ENCODE results near the gene ZNF385D. TPM values are rescaled to one million over a fixed set of nuclear protein-coding genes. Genes with fewer than 3 reads are reported as not detected.

The ZNF385D gene
- polyA plus RNA-seq, 1 donor (not counting 4 experiments of a cell fraction or from before 2014, with no cell fraction given): 0.46 TPM

GRCh38 chr3:21417991-21418390, 333.0 kb downstream of the ZNF385D start:
- TF ChIP-seq CTCF (optimal IDR thresholded peaks at IDR 0.05 in 1 of 3, IDR thresholded peaks at IDR 0.05 in 1 of 3, conservative IDR thresholded peaks at IDR 0.05 in 1 of 3; ENCODE audit: extremely low read depth in 1 of 3, insufficient read depth in 2 of 3, low read length in 3 of 3): no peak
- TF ChIP-seq EZH2 (IDR thresholded peaks at IDR 0.05; ENCODE audit: low read length): no peak
- Histone ChIP-seq H3K27ac (ENCODE audit: control insufficient read depth, insufficient read depth, low read length) (no peak overlapping the region), H3K4me2 (ENCODE audit: control insufficient read depth, extremely low read depth, insufficient read depth, low read depth, low read length) (no peak overlapping the region), H3K4me3 (ENCODE audit: control insufficient read depth in 2 of 3, extremely low read depth in 1 of 3, insufficient read depth in 2 of 3, low read depth in 1 of 3, low read length in 3 of 3) (no peak overlapping the region), H3K27me3 (ENCODE audit: control insufficient read depth, extremely low read depth, insufficient read depth, low read length) (no peaks in the 10 kb centered on the region), H3K9ac (ENCODE audit: control insufficient read depth, extremely low read depth, insufficient read depth, low read length) (no peak overlapping the region), H3K36me3 (ENCODE audit: control insufficient read depth in 2 of 2, extremely low read depth in 1 of 2, insufficient read depth in 2 of 2, low read length in 2 of 2) (no peaks in the 10 kb centered on the region), H2AFZ (ENCODE audit: control insufficient read depth, low read length) (no peak overlapping the region), H3K79me2 (ENCODE audit: control insufficient read depth, insufficient read depth, low read length) (no peaks in the 10 kb centered on the region), H4K20me1 (ENCODE audit: control insufficient read depth, extremely low read depth, insufficient read depth, low read length) (no peaks in the 10 kb centered on the region), H3K9me3 (ENCODE audit: control insufficient read depth, low read depth, low read length) (no peaks in the 10 kb centered on the region), H3K4me1 (ENCODE audit: control insufficient read depth, extremely low read depth, insufficient read depth, low read length) (no peaks in the 10 kb centered on the region), H3K9me1 (ENCODE audit: control insufficient read depth, extremely low read depth, insufficient read depth, low read length) (no peaks in the 10 kb centered on the region)
- no peak for DNase-seq (ENCODE audit: low read depth, low spot score)
- no peak for FAIRE-seq
- dilution Hi-C loops (cut with MboI; ENCODE audit: extremely low pct_ligation_motif_present, low sequenced_read_pairs): no loop called here

GRCh38 chr3:21414506-21414905, 336.5 kb downstream of the ZNF385D start:
- FAIRE-seq: no peak

More at GRCh38 chr3:21414506-21414905, 336.5 kb downstream of the ZNF385D start:
- Histone ChIP-seq H3K9me1 (ENCODE audit: control insufficient read depth, extremely low read depth, insufficient read depth, low read length) (no peaks in the 10 kb centered on the region), H3K4me3 (ENCODE audit: control insufficient read depth in 2 of 3, extremely low read depth in 1 of 3, insufficient read depth in 2 of 3, low read depth in 1 of 3, low read length in 3 of 3) (no peak overlapping the region), H3K4me1 (ENCODE audit: control insufficient read depth, extremely low read depth, insufficient read depth, low read length) (no peaks in the 10 kb centered on the region), H3K27me3 (ENCODE audit: control insufficient read depth, extremely low read depth, insufficient read depth, low read length) (no peaks in the 10 kb centered on the region), H3K9me3 (ENCODE audit: control insufficient read depth, low read depth, low read length) (no peaks in the 10 kb centered on the region), H3K36me3 (ENCODE audit: control insufficient read depth in 2 of 2, extremely low read depth in 1 of 2, insufficient read depth in 2 of 2, low read length in 2 of 2) (no peaks in the 10 kb centered on the region), H2AFZ (ENCODE audit: control insufficient read depth, low read length) (no peak overlapping the region), H3K27ac (ENCODE audit: control insufficient read depth, insufficient read depth, low read length) (no peak overlapping the region), H3K79me2 (ENCODE audit: control insufficient read depth, insufficient read depth, low read length) (no peaks in the 10 kb centered on the region), H4K20me1 (ENCODE audit: control insufficient read depth, extremely low read depth, insufficient read depth, low read length) (no peaks in the 10 kb centered on the region), H3K4me2 (ENCODE audit: control insufficient read depth, extremely low read depth, insufficient read depth, low read depth, low read length) (no peak overlapping the region), H3K9ac (ENCODE audit: control insufficient read depth, extremely low read depth, insufficient read depth, low read length) (no peak overlapping the region)
- DNase-seq (ENCODE audit: low read depth, low spot score): no peak
- TF ChIP-seq CTCF (optimal IDR thresholded peaks at IDR 0.05 in 1 of 3, IDR thresholded peaks at IDR 0.05 in 1 of 3, conservative IDR thresholded peaks at IDR 0.05 in 1 of 3; ENCODE audit: extremely low read depth in 1 of 3, insufficient read depth in 2 of 3, low read length in 3 of 3) (no peak), EZH2 (IDR thresholded peaks at IDR 0.05; ENCODE audit: low read length) (no peak)
- dilution Hi-C loops (cut with MboI; ENCODE audit: extremely low pct_ligation_motif_present, low sequenced_read_pairs): no loop called here

All from keratinocyte (primary cell).